GM21423 (cell line): Measurements from ENCODE around the gene BRMS1.
"Not testable (repeated sequence)": the region's sequence is repeated elsewhere in the genome, so short reads cannot be mapped to it uniquely, and the experiment has no call there.

Experiments used
- ATAC-seq: cut with Tn5 transposase; IDR thresholded peaks from one replicate; pipeline ENCODE4 v1.9.1; 2021; ENCODE audit warnings: mild to moderate bottlenecking, moderate library complexity; ENCODE audit not compliant: unreplicated experiment

Gene BRMS1

DNA sequence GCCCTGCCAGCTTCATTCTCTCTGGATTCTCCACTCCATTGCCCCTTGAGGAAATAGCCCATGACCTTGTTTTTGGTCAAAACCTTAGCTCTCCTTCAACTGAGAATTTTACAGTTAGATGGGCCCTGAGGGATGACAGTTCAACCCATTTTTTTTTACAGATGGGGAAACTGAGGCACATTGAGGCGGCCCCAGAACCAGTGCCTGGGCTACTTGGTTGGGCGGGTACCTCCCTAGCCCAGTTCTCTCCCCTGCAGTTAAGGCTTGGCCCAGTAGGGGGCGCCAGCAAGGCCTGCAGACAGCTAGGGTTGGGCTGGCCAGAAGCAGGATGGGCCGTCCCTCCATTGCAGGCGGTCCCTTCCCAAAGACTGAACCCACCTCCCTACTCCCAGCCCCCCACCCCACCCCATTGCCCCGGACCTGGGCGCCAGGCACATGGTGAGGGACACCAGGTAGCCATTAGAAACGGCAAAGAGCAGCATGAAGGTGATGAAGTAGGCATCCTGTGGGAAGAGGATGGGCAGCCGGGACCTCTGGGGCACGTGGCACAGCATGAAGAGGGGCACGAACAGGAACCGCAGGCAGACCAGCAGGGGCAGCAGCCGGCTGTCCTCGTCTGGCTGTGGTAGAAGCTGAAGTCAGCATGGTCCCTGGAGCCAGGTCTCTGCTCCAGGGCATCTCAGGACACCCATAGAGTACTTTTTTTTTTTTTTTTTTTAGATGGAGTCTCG, 19.1 kb upstream of the BRMS1 start:
- no peak for ATAC-seq

- ATAC-seq, result no peak
Measured at GRCh38 chr11:66363187-66363601, 18.3 kb upstream of the BRMS1 start.

- no peak for ATAC-seq
Measured at GRCh38 chr11:66362481-66363147, 17.7 kb upstream of the BRMS1 start.

DNA sequence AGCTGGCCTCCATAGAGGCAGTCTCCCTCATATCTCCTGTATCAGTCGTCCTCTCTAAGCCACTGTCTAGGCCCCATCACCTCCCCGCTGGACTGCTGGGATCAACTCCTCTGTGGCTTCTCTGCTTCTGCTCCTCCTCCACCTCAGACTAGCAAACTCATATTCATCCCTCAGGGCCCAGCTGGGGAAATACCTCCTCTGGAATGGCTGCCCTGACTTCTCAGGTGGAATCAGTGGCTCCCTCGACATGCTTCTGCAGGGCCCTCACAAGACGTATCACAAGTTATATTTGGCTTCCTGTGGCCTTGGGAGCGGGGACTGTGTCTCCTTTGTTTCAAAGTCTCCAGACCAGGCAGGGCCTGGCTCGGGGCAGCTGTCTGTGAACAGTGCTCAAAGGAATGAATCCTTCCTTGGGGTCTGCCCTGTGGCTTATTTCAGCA, 16.6 kb upstream of the BRMS1 start:
- ATAC-seq, result no peak

GRCh38 chr11:66360406-66361073, 15.6 kb upstream of the BRMS1 start:
- ATAC-seq, result no peak

GRCh38 chr11:66359662-66360087, 14.8 kb upstream of the BRMS1 start:
- ATAC-seq, result no peak

- ATAC-seq, result not testable (repeated sequence)
Measured at GRCh38 chr11:66350560-66351235, 5.8 kb upstream of the BRMS1 start.

- no peak for ATAC-seq
Measured at GRCh38 chr11:66349084-66349386, 4.1 kb upstream of the BRMS1 start.

GRCh38 chr11:66347425-66348276, 2.7 kb upstream of the BRMS1 start, which contains the start of gene B4GAT1:
TSS of gene B4GAT1 (minus strand) at chr11:66347629. CDS start at chr11:66347545, 84 bp downstream.
- ATAC-seq, result peak; percentile 37

DNA sequence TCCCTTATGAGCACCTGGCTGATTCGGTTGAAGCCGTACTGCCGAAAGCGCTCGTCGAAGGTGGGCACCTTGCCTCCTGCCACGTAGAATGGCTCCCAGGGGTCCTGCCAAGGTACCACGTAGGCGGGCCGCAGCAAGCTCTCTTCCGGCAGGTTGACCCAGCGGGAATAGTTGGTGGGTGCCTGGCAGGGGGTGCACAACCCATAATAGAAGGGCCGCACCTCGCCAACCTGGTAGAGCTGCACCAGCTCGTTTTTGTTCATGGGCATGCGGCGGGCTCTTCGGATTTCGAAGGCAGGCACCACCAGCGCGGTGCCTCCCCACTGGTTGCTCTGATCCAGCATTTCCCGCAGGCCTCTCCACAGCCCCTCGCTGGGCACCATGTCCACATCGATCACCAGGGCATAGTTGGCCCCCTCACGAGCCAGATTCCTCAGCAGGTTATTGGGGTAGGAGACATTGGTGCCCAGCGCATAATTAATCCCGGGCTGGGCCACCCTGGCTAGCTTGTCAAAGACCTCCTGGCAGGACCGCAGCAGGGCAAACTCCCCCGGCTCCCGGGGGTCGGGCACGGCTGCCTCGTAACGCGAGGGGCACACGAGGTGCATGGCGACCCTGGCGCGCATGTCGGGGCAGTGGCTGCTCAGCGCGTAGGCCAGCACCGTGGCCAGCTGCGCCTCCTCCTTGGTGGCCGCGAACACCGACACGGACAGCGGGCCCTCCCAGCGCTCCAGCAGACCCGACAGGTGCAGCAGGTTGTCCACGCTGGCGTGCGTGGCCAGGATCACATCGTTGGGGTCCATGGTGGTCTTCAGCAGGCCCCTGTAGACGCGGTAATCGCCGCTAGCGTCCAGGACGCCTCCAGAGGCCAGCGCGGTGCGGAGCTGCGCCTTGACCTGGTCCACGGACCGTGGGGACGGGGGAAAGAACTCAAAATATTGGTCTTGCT, 1.8 kb upstream of the BRMS1 start:
- ATAC-seq, result no peak

DNA sequence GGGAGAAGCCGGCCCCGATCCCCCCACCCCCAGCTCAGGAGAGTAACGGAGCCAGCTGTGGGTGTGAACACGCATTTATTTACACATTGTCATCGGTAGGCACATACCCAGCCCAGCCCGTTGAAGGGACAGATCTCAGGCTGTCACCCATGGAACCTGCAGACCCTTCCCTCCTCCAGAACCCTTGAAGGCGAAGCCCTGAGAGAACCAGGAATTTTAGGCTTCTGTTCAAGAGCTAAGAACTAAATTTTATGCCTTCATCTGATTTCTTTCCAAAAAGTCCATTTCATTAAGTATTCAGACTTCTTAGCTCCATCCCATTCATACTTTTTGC, 379 bp upstream of the BRMS1 start:
- no peak for ATAC-seq

DNA sequence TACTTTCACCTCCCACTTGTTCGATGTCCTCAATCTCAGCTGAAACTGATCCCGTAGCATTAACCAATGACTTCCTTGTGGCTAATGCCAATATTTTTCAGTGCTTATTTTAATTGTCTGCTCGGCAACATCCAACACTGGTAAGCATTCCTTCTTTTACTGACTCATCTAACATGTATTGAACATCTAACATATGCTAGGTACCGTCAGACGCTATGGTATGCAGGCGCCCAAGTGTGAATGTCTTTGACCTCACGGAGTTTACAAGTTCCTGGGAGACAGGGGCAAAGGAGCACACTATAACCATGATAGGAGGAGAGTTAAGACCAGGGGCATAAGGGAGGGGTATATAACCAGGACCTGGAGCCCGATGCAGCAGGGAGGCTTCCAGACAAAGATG, 1.7 kb downstream of the BRMS1 start:
- no peak for ATAC-seq

- ATAC-seq, result no peak
Measured at GRCh38 chr11:66341502-66342126, 3.3 kb downstream of the BRMS1 start.

GRCh38 chr11:66340596-66341501, 4.1 kb downstream of the BRMS1 start:
- ATAC-seq, result no peak

DNA sequence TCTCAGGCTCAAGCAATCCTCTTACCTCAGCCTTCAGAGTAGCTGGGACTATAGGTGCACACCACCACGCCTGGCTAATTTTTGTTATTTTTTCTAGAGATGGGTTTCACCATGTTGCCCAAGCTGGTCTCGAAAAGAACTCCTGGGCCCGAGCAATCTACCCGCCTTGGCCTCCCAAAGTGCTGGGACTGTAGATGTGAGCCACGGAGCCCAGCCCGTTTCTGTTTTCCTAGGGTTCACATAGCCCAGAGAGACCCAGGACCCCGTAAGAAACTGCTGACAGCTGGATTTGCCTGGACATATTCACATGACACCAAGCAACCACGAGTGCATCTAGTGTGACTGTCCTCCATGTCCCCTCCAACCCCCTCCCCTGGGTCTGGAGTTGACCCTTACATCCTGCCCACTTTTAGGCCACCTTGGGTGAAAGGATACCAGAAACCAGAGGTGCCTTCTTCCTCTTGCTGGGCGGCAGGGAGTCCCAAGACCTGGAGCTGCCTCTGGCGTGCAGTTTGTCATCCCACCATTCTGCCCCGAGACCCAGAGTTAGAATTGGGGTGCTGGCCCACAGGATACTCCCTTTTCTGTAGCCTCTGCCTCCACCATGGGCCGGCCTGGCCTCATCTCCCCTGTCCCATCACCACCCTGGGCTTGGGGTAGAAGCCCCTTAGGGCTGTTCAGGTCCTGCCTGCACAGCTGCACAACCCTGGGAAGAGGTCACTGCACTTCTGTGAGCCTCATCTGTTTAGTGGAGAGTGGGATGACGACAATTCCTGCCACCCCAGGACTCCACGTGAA, 5.0 kb downstream of the BRMS1 start:
- no peak for ATAC-seq

DNA sequence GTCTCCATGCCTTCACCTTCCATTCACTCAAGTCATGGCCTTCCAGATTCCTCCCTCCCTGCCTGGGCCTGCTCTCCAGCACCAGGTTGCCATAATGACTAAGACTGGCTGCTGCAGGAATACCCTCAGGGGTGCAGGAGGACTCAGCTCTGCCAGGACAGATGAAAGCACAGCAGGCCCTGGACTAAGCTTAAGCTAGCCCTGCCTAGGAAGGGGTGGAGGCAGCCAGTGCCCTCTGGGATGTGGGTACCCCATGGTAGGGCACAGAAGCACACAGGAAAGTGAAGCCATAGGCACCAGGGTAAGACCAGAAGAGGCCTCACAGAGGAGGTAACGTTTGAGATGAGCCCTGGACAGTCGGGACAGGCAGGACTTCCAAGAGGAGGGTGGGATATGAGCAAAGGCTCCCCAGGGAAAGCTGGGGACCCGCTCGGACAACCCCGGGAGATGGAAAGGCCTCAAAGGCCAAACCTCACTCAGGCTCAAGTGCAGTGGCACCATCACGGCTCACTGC, 5.7 kb downstream of the BRMS1 start:
- ATAC-seq, result no peak
